MM.1S (cell line): Measurements from ENCODE around the gene CDK6.

ENCODE experiments used
- DNase-seq: peaks from one replicate; pipeline ENCODE4 v3.0.0-alpha.2; 2015
- H2AFZ ChIP-seq: fragments of 300-600 bp; sonication (generic); 2 replicates; pipeline ENCODE4 v1.6.0; 2016; ENCODE audit warnings: antibody characterized with exemption, low read length
- H3F3A ChIP-seq: fragments of 300-600 bp; sonication (generic); 2 replicates; pipeline ENCODE4 v1.6.1; 2016; ENCODE audit warnings: mild to moderate bottlenecking, antibody characterized with exemption, low read length, moderate library complexity, mixed read lengths; ENCODE audit not compliant: insufficient read depth
- H3K27ac ChIP-seq: fragments of 300-600 bp; sonication (generic); 2 replicates; pipeline ENCODE4 v1.5.1; 2016; ENCODE audit warnings: mild to moderate bottlenecking, low read length
- H3K27me3 ChIP-seq: fragments of 300-600 bp; sonication (generic); replicated peaks from 2 replicates; pipeline ENCODE4 v1.6.0; 2016; ENCODE audit warnings: low read length; ENCODE audit not compliant: insufficient read depth
- H3K36me3 ChIP-seq: fragments of 300-600 bp; sonication (generic); replicated peaks from 2 replicates; pipeline ENCODE4 v1.6.1; 2016; ENCODE audit warnings: mild to moderate bottlenecking, low read length, mixed read lengths; ENCODE audit not compliant: insufficient read depth
- H3K4me1 ChIP-seq: fragments of 300-600 bp; sonication (generic); 2 replicates; pipeline ENCODE4 v1.6.1; 2016; ENCODE audit warnings: low read length, mixed read lengths
- H3K4me2 ChIP-seq: fragments of 300-600 bp; sonication (generic); 2 replicates; pipeline ENCODE4 v1.6.0; 2016; ENCODE audit warnings: low read depth, low read length
- H3K4me3 ChIP-seq: fragments of 300-600 bp; sonication (generic); 2 replicates; pipeline ENCODE4 v1.5.1; 2016; ENCODE audit warnings: low read length, mixed read lengths
- H3K79me2 ChIP-seq: fragments of 300-600 bp; sonication (generic); 2 replicates; pipeline ENCODE4 v1.6.1; 2016; ENCODE audit warnings: mixed run types, low read length, mixed read lengths
- H3K9ac ChIP-seq: fragments of 300-600 bp; sonication (generic); 2 replicates; pipeline ENCODE4 v1.6.1; 2016; ENCODE audit warnings: low read length, mixed read lengths
- H3K9me2 ChIP-seq: fragments of 300-600 bp; sonication (generic); replicated peaks from 2 replicates; pipeline ENCODE4 v1.6.1; 2016; ENCODE audit warnings: mild to moderate bottlenecking, low read length, mixed read lengths; ENCODE audit not compliant: insufficient read depth
- H3K9me3 ChIP-seq: fragments of 300-600 bp; sonication (generic); replicated peaks from 2 replicates; pipeline ENCODE4 v1.6.1; 2016; ENCODE audit warnings: mild to moderate bottlenecking, low read length, mixed read lengths; ENCODE audit not compliant: insufficient read depth
- H4K20me1 ChIP-seq: fragments of 300-600 bp; sonication (generic); 2 replicates; pipeline ENCODE4 v1.6.1; 2016; ENCODE audit warnings: mild to moderate bottlenecking, low read length, moderate library complexity, mixed read lengths; ENCODE audit not compliant: insufficient read depth
- CTCF ChIP-seq: fragments of 300-600 bp; sonication (generic); IDR thresholded peaks from 2 replicates; pipeline ENCODE4 v1.5.1; 2016; ENCODE audit warnings: antibody characterized with exemption, low read length, mixed read lengths
- EZH2 ChIP-seq: fragments of 300-600 bp; sonication (generic); optimal IDR thresholded peaks from 2 replicates; pipeline ENCODE3; 2017; ENCODE audit warnings: low read depth, mild to moderate bottlenecking, antibody characterized with exemption, low read length, mixed read lengths
- EZH2phosphoT487 ChIP-seq: fragments of 300-600 bp; sonication (generic); IDR thresholded peaks from 2 replicates; pipeline ENCODE4 v1.6.1; 2018; ENCODE audit warnings: antibody characterized with exemption, low read length

Gene CDK6

GRCh38 chr7:92830532-92831110, 5.8 kb downstream of the CDK6 start:
- TF ChIP-seq EZH2 (no peak), EZH2phosphoT487 (no peak), CTCF (no peak)
- Histone ChIP-seq H3K9me3 (no peaks in the 10 kb centered on the region), H3K4me2 (peak overlapping the region; percentile 78; the same call in 1 of the 2 replicates), H3K36me3 (peaks cover 3% of the 10 kb centered on the region; the same call in 1 of the 2 replicates), H3K79me2 (peaks cover 100% of the 10 kb centered on the region), H3K27me3 (no peaks in the 10 kb centered on the region), H3K9ac (no peak overlapping the region; the same call in 1 of the 2 replicates), H2AFZ (no peak overlapping the region), H3K27ac (no peak overlapping the region), H3K4me1 (peaks cover 12% of the 10 kb centered on the region), H3K9me2 (no peaks in the 10 kb centered on the region), H3K4me3 (peak overlapping the region; percentile 90), H4K20me1 (no peaks in the 10 kb centered on the region), H3F3A (peaks cover 17% of the 10 kb centered on the region)
- DNase-seq, result no peak

DNA sequence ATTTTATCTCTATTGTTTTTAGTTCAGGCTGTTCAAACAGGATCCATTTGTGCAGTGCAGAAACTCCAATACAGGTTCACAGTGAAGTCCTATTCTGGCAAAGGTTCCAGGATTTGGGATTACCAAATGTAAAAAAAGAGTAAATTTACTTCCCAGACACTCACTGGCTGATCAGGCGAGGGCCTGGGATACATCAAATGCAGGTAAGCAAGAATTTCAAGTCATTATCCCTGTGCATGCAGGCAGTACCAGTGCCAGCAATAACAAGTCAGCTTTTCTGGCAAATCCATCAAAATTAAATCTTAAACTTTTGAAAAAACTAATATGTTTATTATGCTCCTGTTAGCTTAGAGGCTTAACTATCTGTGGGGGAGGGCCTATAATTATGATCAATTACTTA, 6.3 kb downstream of the CDK6 start:
- Histone ChIP-seq H3K9ac (no peak overlapping the region), H3K36me3 (peaks cover 3% of the 10 kb centered on the region; the same call in 1 of the 2 replicates), H3F3A (peaks cover 17% of the 10 kb centered on the region), H3K4me2 (peak overlapping the region; percentile 78; the same call in 1 of the 2 replicates), H3K4me1 (peaks cover 14% of the 10 kb centered on the region), H2AFZ (no peak overlapping the region), H3K4me3 (no peak overlapping the region), H4K20me1 (no peaks in the 10 kb centered on the region), H3K9me3 (no peaks in the 10 kb centered on the region), H3K27me3 (no peaks in the 10 kb centered on the region), H3K79me2 (peaks cover 100% of the 10 kb centered on the region), H3K9me2 (no peaks in the 10 kb centered on the region), H3K27ac (no peak overlapping the region)
- DNase-seq, result no peak
- TF ChIP-seq CTCF (no peak), EZH2phosphoT487 (no peak), EZH2 (no peak)

GRCh38 chr7:92827464-92828120, 8.8 kb downstream of the CDK6 start:
- H2AFZ ChIP-seq, result no peak overlapping the region
- no peaks in the 10 kb centered on the region for H3K9me3 ChIP-seq
- H3K4me3 ChIP-seq, result no peak overlapping the region
- TF ChIP-seq CTCF (no peak), EZH2 (no peak), EZH2phosphoT487 (no peak)
- H4K20me1 ChIP-seq, result no peaks in the 10 kb centered on the region
- peaks cover 3% of the 10 kb centered on the region; the same call in 1 of the 2 replicates for H3K36me3 ChIP-seq
- H3K4me2 ChIP-seq, result no peak overlapping the region
- H3K27ac ChIP-seq, result no peak overlapping the region
- DNase-seq, result no peak
- H3K9me2 ChIP-seq, result no peaks in the 10 kb centered on the region
- H3K27me3 ChIP-seq, result no peaks in the 10 kb centered on the region
- peaks cover 100% of the 10 kb centered on the region for H3K79me2 ChIP-seq
- peaks cover 10% of the 10 kb centered on the region; the same call in 1 of the 2 replicates for H3F3A ChIP-seq
- no peak overlapping the region for H3K9ac ChIP-seq
- peaks cover 30% of the 10 kb centered on the region for H3K4me1 ChIP-seq
